Natural killer cell (primary cell): ENCODE results near the gene EAF2. TPM values are rescaled to one million over a fixed set of nuclear protein-coding genes. Genes with fewer than 3 reads are reported as not detected.

Source experiments
- ATAC-seq, 3 donors: fragments of 150-1000 bp in 2 of 3; fragments of 200-7000 bp in 1 of 3; cut with Tn5 transposase; 1 replicate in 1 of 3; 2 replicates in 2 of 3; pipeline ENCODE4 v1.10.0; 2021; ENCODE audit warnings: mild to moderate bottlenecking in 2 of 3, moderate library complexity in 2 of 3
- DNase-seq, 2 donors: peaks; one replicate each; pipeline versions ENCODE4 v3.0.0 to v3.0.0-alpha.2; 2013 to 2021; ENCODE audit warnings: mixed read lengths in 1 of 2
- H3K27ac ChIP-seq: one replicate; pipeline ENCODE4 v1.5.1; 2013; ENCODE audit warnings: mild to moderate bottlenecking, low read length
- H3K27me3 ChIP-seq: one replicate; pipeline ENCODE4 v1.6.1; 2013; ENCODE audit warnings: low read length; ENCODE audit not compliant: control insufficient read depth, insufficient read depth
- H3K36me3 ChIP-seq: one replicate; pipeline ENCODE4 v1.6.1; 2013; ENCODE audit warnings: low read length; ENCODE audit not compliant: control insufficient read depth, insufficient read depth
- H3K4me1 ChIP-seq: one replicate; pipeline ENCODE4 v1.6.1; 2013; ENCODE audit warnings: low read length; ENCODE audit not compliant: control insufficient read depth, insufficient read depth
- H3K4me3 ChIP-seq: one replicate; pipeline ENCODE4 v1.5.1; 2013; ENCODE audit warnings: low read length
- H3K9me3 ChIP-seq: one replicate; pipeline ENCODE4 v1.6.1; 2013; ENCODE audit warnings: low read length; ENCODE audit not compliant: control insufficient read depth, insufficient read depth
- H3K27ac Mint-ChIP-seq, 2 donors: one replicate each; pipeline ENCODE4 v1.8.0; 2022; ENCODE audit warnings: mild to moderate bottlenecking in 2 of 2, mixed read lengths in 2 of 2, moderate library complexity in 1 of 2
- H3K27me3 Mint-ChIP-seq, 2 donors: one replicate each; pipeline ENCODE4 v1.8.0; 2022; ENCODE audit warnings: low read depth in 2 of 2, mixed read lengths in 2 of 2
- H3K36me3 Mint-ChIP-seq: one replicate; pipeline ENCODE4 v1.8.0; 2022; ENCODE audit warnings: mixed read lengths
- H3K4me1 Mint-ChIP-seq, 2 donors: one replicate each; pipeline ENCODE4 v1.8.0; 2022; ENCODE audit warnings: mixed read lengths in 2 of 2
- H3K4me3 Mint-ChIP-seq: one replicate; pipeline ENCODE4 v1.8.0; 2022; ENCODE audit warnings: mild to moderate bottlenecking, moderate library complexity, mixed read lengths
- H3K9me3 Mint-ChIP-seq, 2 donors: one replicate each; pipeline ENCODE4 v1.8.0; 2022; ENCODE audit warnings: mixed read lengths in 2 of 2
- WGBS: methylation state at CpG from one replicate; pipeline ENCODE4 v1.1.7; 2013; ENCODE audit warnings: missing lambda C conversion rate; ENCODE audit not compliant: insufficient coverage; 5-methylcytosine and 5-hydroxymethylcytosine counted together
- intact Hi-C: fragments of 100-400 bp; cut with micrococcal nuclease; formaldehyde crosslinking; loops from one replicate; pipeline ENCODE4 v1.14.2; 2022
- total RNA-seq, 4 donors: library from RNA; stranded (reverse); fragments of 120-200 nt in 1 of 4; gene quantifications; one replicate each; pipeline versions ENCODE4 v1.2.3 to v1.2.4, GENCODE V29; 2013 to 2022
- TF ChIP-seq, protein P1 (sequence below): fragments of 200-600 bp; IDR thresholded peaks from one replicate; pipeline ENCODE4 v1.8.0; 2022; ENCODE audit warnings: antibody characterized with exemption

Gene EAF2
- total RNA-seq, result 1 to 10 TPM; 5.1 to 7.4 (median 5.4) TPM
- 52.6 TPM for total RNA-seq (2013)

- H3K27me3 ChIP-seq, result no peaks in the 10 kb centered on the region
- Mint-ChIP-seq H3K27ac (peak within 1 kb of the TSS; percentile 92 to 97), H3K4me1 (peaks cover 48 to 50% of the 10 kb centered on the region in 2 donors), H3K4me3 (peak within 1 kb of the TSS; percentile 98), H3K36me3 (no peaks in the 10 kb centered on the region), H3K9me3 (no peaks in the 10 kb centered on the region), H3K27me3 (peaks cover 0 to 9% of the 10 kb centered on the region in 2 donors)
- no peaks in the 10 kb centered on the region for H3K9me3 ChIP-seq
- WGBS, result under 1% methylated on average over 54 of the region's 54 CpGs
- peak; percentile 97 to 100 (median 98) for ATAC-seq
- peak; percentile 95 to 99 for DNase-seq
- peaks cover 19% of the 10 kb centered on the region for H3K36me3 ChIP-seq
- peak within 1 kb of the TSS; percentile 83 for H3K4me3 ChIP-seq
- intact Hi-C loops, result loop anchor here (1.0 to 10.0 kb wide), 5 partner anchors 86 to 1740 kb away; partner anchors contain the start of genes GOLGB1, GSK3B, GTF2E1 and HSPBAP1
- H3K27ac ChIP-seq, result peak within 1 kb of the TSS; percentile 91
- H3K4me1 ChIP-seq, result peaks cover 14% of the 10 kb centered on the region
- TF ChIP-seq, protein P1, sequence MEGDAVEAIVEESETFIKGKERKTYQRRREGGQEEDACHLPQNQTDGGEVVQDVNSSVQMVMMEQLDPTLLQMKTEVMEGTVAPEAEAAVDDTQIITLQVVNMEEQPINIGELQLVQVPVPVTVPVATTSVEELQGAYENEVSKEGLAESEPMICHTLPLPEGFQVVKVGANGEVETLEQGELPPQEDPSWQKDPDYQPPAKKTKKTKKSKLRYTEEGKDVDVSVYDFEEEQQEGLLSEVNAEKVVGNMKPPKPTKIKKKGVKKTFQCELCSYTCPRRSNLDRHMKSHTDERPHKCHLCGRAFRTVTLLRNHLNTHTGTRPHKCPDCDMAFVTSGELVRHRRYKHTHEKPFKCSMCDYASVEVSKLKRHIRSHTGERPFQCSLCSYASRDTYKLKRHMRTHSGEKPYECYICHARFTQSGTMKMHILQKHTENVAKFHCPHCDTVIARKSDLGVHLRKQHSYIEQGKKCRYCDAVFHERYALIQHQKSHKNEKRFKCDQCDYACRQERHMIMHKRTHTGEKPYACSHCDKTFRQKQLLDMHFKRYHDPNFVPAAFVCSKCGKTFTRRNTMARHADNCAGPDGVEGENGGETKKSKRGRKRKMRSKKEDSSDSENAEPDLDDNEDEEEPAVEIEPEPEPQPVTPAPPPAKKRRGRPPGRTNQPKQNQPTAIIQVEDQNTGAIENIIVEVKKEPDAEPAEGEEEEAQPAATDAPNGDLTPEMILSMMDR, result no peak
Observed at GRCh38 chr3:121834671-121835464, at the start of gene EAF2, which contains the start of gene IQCB1. EAF2 (plus strand) TSS chr3:121835209; CDS start chr3:121835286, 77 bp downstream. IQCB1 (minus strand) TSS chr3:121835060; CDS start chr3:121828960, 6,100 bp downstream.

DNA sequence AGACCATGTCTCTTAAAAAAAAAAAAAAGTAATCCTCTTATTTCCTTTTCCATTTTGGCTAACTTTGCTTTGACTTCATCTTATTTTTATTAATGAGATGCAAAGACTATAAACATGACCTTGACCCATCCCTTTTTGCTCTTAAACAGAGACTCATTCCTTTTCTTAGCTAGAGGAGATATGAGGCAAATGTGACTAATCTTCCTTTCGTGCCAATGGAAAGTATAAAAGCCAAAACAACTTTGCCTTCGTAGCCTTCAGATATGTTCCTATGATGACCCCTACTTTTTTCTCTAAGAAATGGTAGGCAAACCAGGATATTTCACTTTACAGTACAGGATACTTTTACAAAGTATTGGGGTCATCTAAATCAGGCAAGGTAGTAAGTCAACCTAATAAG is 48.5 kb upstream of the EAF2 start:
- H3K9me3 ChIP-seq, result no peaks in the 10 kb centered on the region
- no peaks in the 10 kb centered on the region for H3K27me3 Mint-ChIP-seq
- no CpG with 5 or more reads among the region's 2 CpGs for WGBS
- no peak overlapping the region for H3K27ac Mint-ChIP-seq
- H3K36me3 Mint-ChIP-seq, result peaks cover 29% of the 10 kb centered on the region
- no peak for DNase-seq
- H3K4me1 ChIP-seq, result no peaks in the 10 kb centered on the region
- H3K4me3 Mint-ChIP-seq, result no peak overlapping the region
- H3K9me3 Mint-ChIP-seq, result no peaks in the 10 kb centered on the region
- TF ChIP-seq, protein P1, result no peak
- ATAC-seq, result no peak
- H3K36me3 ChIP-seq, result peaks cover 63% of the 10 kb centered on the region
- H3K27ac ChIP-seq, result no peak overlapping the region
- H3K4me1 Mint-ChIP-seq, result no peaks in the 10 kb centered on the region
- intact Hi-C loops, result no loop called here
- no peak overlapping the region for H3K4me3 ChIP-seq
- H3K27me3 ChIP-seq, result no peaks in the 10 kb centered on the region

GRCh38 chr3:121793078-121793477 is 41.9 kb upstream of the EAF2 start:
- intact Hi-C loops, result no loop called here

More at GRCh38 chr3:121793078-121793477, 41.9 kb upstream of the EAF2 start:
- H3K27me3 Mint-ChIP-seq, result no peaks in the 10 kb centered on the region
- Histone ChIP-seq H3K27ac (peak overlapping the region; percentile 50), H3K27me3 (no peaks in the 10 kb centered on the region), H3K4me3 (no peak overlapping the region), H3K36me3 (peaks cover 39% of the 10 kb centered on the region), H3K4me1 (no peaks in the 10 kb centered on the region), H3K9me3 (no peaks in the 10 kb centered on the region)
- H3K4me3 Mint-ChIP-seq, result no peak overlapping the region
- WGBS, result 77% methylated on average over 3 of the region's 3 CpGs
- no peaks in the 10 kb centered on the region for H3K9me3 Mint-ChIP-seq
- H3K27ac Mint-ChIP-seq, result no peak overlapping the region
- DNase-seq (no peak), ATAC-seq (no peak)
- H3K4me1 Mint-ChIP-seq, result no peaks in the 10 kb centered on the region
- peaks cover 31% of the 10 kb centered on the region for H3K36me3 Mint-ChIP-seq
- TF ChIP-seq, protein P1, result no peak
